ENCODE measurements around the gene HSPA9. TPM values are rescaled to one million over a fixed set of nuclear protein-coding genes. Genes with fewer than 3 reads are reported as not detected.
A peak's percentile ranks its signal among the peaks of the same experiment; 100 is the strongest.

Gene HSPA9
- total RNA-seq, 1 donor from 2014 or later = 197 TPM

- no peak for DNase-seq (ENCODE audit: extremely low read depth, low read depth, low spot score)
These were observed 9.9 kb downstream of the HSPA9 start for GRCh38 chr5:138565100-138565821.

- DNase-seq (ENCODE audit: extremely low read depth, low read depth, low spot score) = no peak
These were observed 11.0 kb downstream of the HSPA9 start for GRCh38 chr5:138564242-138564641.

- no peak for DNase-seq (ENCODE audit: extremely low read depth, low read depth, low spot score)
These were observed 11.7 kb downstream of the HSPA9 start for GRCh38 chr5:138563340-138564118.

GRCh38 chr5:138560971-138561370 lies 14.2 kb downstream of the HSPA9 start:
- no peak for DNase-seq (ENCODE audit: extremely low read depth, low read depth, low spot score)

GRCh38 chr5:138559937-138560336 lies 15.3 kb downstream of the HSPA9 start:
- no peak for DNase-seq (ENCODE audit: extremely low read depth, low read depth, low spot score)

GRCh38 chr5:138557677-138558076 lies 17.5 kb downstream of the HSPA9 start:
- DNase-seq (ENCODE audit: extremely low read depth, low read depth, low spot score) = no peak

GRCh38 chr5:138554143-138554542 lies 21.1 kb downstream of the HSPA9 start:
- no peak for DNase-seq (ENCODE audit: extremely low read depth, low read depth, low spot score)

- no peak for DNase-seq (ENCODE audit: extremely low read depth, low read depth, low spot score)
These were observed 21.6 kb downstream of the HSPA9 start for GRCh38 chr5:138553437-138554095.

- DNase-seq (ENCODE audit: extremely low read depth, low read depth, low spot score) = no peak
These were observed 22.5 kb downstream of the HSPA9 start for GRCh38 chr5:138552657-138553056.

GRCh38 chr5:138549414-138549813 lies 25.8 kb downstream of the HSPA9 start:
- no peak for DNase-seq (ENCODE audit: extremely low read depth, low read depth, low spot score)

- no peak for DNase-seq (ENCODE audit: extremely low read depth, low read depth, low spot score)
These were observed 29.2 kb downstream of the HSPA9 start for GRCh38 chr5:138545919-138546562.

GRCh38 chr5:138544181-138545134 lies 30.7 kb downstream of the HSPA9 start:
- DNase-seq (ENCODE audit: extremely low read depth, low read depth, low spot score) = no peak

GRCh38 chr5:138543730-138544104 lies 31.5 kb downstream of the HSPA9 start:
- no peak for DNase-seq (ENCODE audit: extremely low read depth, low read depth, low spot score)

- DNase-seq (ENCODE audit: extremely low read depth, low read depth, low spot score) = peak; percentile 83
These were observed 32.1 kb downstream of the HSPA9 start, which contains the start of gene ETF1 for GRCh38 chr5:138542956-138543729. TSS of gene ETF1 (minus strand) at chr5:138543236. CDS start at chr5:138542918, 318 bp downstream.

GRCh38 chr5:138542180-138542955 lies 32.8 kb downstream of the HSPA9 start:
- no peak for DNase-seq (ENCODE audit: extremely low read depth, low read depth, low spot score)

- no peak for DNase-seq (ENCODE audit: extremely low read depth, low read depth, low spot score)
These were observed 33.6 kb downstream of the HSPA9 start for GRCh38 chr5:138541511-138542179.

GRCh38 chr5:138539791-138540190 lies 35.4 kb downstream of the HSPA9 start:
- DNase-seq (ENCODE audit: extremely low read depth, low read depth, low spot score) = no peak

All from glomerular endothelial cell (primary cell).